Cerebellar nuclear complex (tissue), 1 donor: ENCODE results near the gene POU2F1.
A peak's percentile ranks its signal among the peaks of the same experiment; 100 is the strongest.

Experiments
- DNase-seq, 2 experiments: peaks; one replicate each; lab custom pipeline; 2025; lab: John Stamatoyannopoulos, UW

Gene POU2F1

GRCh38 chr1:167272369-167272957 is 51.8 kb downstream of the POU2F1 start:
- no peak for DNase-seq

GRCh38 chr1:167273027-167273800 is 52.5 kb downstream of the POU2F1 start:
- no peak for DNase-seq

GRCh38 chr1:167274061-167274460 is 53.4 kb downstream of the POU2F1 start:
- no peak for DNase-seq

- DNase-seq, result no peak
Observed at GRCh38 chr1:167276969-167277368, 56.3 kb downstream of the POU2F1 start.

- no peak for DNase-seq
Observed at GRCh38 chr1:167278497-167278896, 57.8 kb downstream of the POU2F1 start.

GRCh38 chr1:167280912-167281311 is 60.2 kb downstream of the POU2F1 start:
- no peak for DNase-seq

GRCh38 chr1:167288390-167289074 is 67.8 kb downstream of the POU2F1 start:
- DNase-seq, result no peak

- DNase-seq, result no peak
Observed at GRCh38 chr1:167289075-167289442, 68.4 kb downstream of the POU2F1 start.

- DNase-seq, result no peak
Observed at GRCh38 chr1:167289966-167290365, 69.3 kb downstream of the POU2F1 start.

GRCh38 chr1:167291539-167292185 is 71.0 kb downstream of the POU2F1 start:
- DNase-seq, result peak in 1 of 2 experiments; percentile 12

- DNase-seq, result peak in 1 of 2 experiments; percentile 16
Observed at GRCh38 chr1:167292216-167292615, 71.5 kb downstream of the POU2F1 start.

GRCh38 chr1:167293057-167293456 is 72.4 kb downstream of the POU2F1 start:
- no peak for DNase-seq

- no peak for DNase-seq
Observed at GRCh38 chr1:167294528-167294927, 73.8 kb downstream of the POU2F1 start.

GRCh38 chr1:167297222-167298214 is 76.8 kb downstream of the POU2F1 start:
- DNase-seq, result no peak

- no peak for DNase-seq
Observed at GRCh38 chr1:167298325-167298724, 77.6 kb downstream of the POU2F1 start.

GRCh38 chr1:167301355-167301754 is 80.7 kb downstream of the POU2F1 start:
- DNase-seq, result no peak

GRCh38 chr1:167304165-167304564 is 83.5 kb downstream of the POU2F1 start:
- DNase-seq, result no peak

GRCh38 chr1:167305059-167305705 is 84.5 kb downstream of the POU2F1 start:
- DNase-seq, result no peak

- no peak for DNase-seq
Observed at GRCh38 chr1:167305706-167306277, 85.1 kb downstream of the POU2F1 start.

- no peak for DNase-seq
Observed at GRCh38 chr1:167310732-167311131, 90.0 kb downstream of the POU2F1 start.
